ENCODE measurements around the gene RSU1. TPM values are rescaled to one million over a fixed set of nuclear protein-coding genes. Genes with fewer than 3 reads are reported as not detected.

Gene RSU1
- polyA plus RNA-seq, 4 donors, result 19.2 to 37.0 (median 21.7) TPM

- H3K4me1 ChIP-seq (ENCODE audit: control insufficient read depth in 3 of 3, insufficient read depth in 2 of 3, low read depth in 1 of 3, low read length in 2 of 3), result no peaks in the 10 kb centered on the region
- H3K27ac ChIP-seq (ENCODE audit: low read depth in 1 of 3, low read length in 2 of 3), result no peak overlapping the region
- FAIRE-seq, result no peak
- H3K4me3 ChIP-seq (ENCODE audit: low read depth in 1 of 3, low read length in 3 of 3), result no peak overlapping the region
- 86 to 91% (median 87%) methylated on average over 6 of the region's 6 CpGs for WGBS, 3 donors
- H3K27me3 ChIP-seq (ENCODE audit: control insufficient read depth in 3 of 3, insufficient read depth in 3 of 3, low read length in 3 of 3), result no peaks in the 10 kb centered on the region
- DNase-seq, result peak; percentile 27 to 32
- H3K9me3 ChIP-seq (ENCODE audit: control insufficient read depth in 2 of 2, insufficient read depth in 1 of 2, low read depth in 1 of 2, low read length in 1 of 2), result no peaks in the 10 kb centered on the region
- peaks cover 0 to 7% (median 0%) of the 10 kb centered on the region in 3 donors for H3K36me3 ChIP-seq (ENCODE audit: control insufficient read depth in 3 of 3, insufficient read depth in 2 of 3, low read depth in 1 of 3, low read length in 3 of 3)
Observed at GRCh38 chr10:16809074-16809718, 8.0 kb downstream of the RSU1 start.

DNA sequence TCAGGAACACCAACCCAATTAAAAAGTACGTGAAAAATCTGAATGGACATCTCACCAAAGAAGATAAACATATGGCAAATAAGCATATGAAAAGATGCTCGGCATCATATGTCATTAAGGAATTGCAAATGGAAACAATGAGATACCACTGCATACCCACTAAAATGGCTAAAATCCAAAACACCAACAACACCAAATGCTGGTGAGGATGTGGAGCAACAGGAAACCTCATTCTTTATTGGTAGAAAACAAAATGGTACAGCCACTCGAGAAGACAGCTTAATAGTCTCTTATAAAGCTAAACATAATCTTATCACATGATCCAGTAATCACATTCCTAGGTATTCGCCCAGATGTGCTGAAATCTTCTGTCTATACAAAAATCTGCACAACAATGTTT lies 13.1 kb downstream of the RSU1 start:
- H3K9me3 ChIP-seq (ENCODE audit: control insufficient read depth in 2 of 2, insufficient read depth in 1 of 2, low read depth in 1 of 2, low read length in 1 of 2), result no peaks in the 10 kb centered on the region
- no peaks in the 10 kb centered on the region for H3K4me1 ChIP-seq (ENCODE audit: control insufficient read depth in 3 of 3, insufficient read depth in 2 of 3, low read depth in 1 of 3, low read length in 2 of 3)
- DNase-seq, result no peak
- no peak for FAIRE-seq
- H3K4me3 ChIP-seq (ENCODE audit: low read depth in 1 of 3, low read length in 3 of 3), result no peak overlapping the region
- WGBS, 3 donors, result 91 to 92% (median 92%) methylated on average over 4 of the region's 4 CpGs
- H3K27ac ChIP-seq (ENCODE audit: low read depth in 1 of 3, low read length in 2 of 3), result no peak overlapping the region
- no peaks in the 10 kb centered on the region for H3K27me3 ChIP-seq (ENCODE audit: control insufficient read depth in 3 of 3, insufficient read depth in 3 of 3, low read length in 3 of 3)
- peaks cover 0 to 4% (median 0%) of the 10 kb centered on the region in 3 donors for H3K36me3 ChIP-seq (ENCODE audit: control insufficient read depth in 3 of 3, insufficient read depth in 2 of 3, low read depth in 1 of 3, low read length in 3 of 3)

DNA sequence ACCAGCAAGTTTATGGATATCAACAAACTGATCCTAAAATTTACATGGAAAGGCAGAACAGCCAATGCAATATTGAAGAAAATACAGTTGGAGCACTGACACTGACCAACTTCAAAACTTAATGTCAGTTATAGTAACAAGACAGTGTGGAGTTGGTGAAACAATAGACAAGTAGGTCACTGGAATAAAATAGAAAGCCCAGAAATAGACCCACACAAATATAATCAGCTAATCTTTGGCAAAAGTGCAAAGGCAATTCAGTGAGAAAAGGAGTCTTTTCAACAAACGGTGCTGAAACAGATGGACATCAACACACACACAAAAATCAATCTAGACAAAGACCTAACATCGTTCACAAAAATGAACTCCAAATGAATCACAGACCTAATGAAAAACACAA lies 13.8 kb downstream of the RSU1 start:
- Histone ChIP-seq H3K27ac (ENCODE audit: low read depth in 1 of 3, low read length in 2 of 3) (no peak overlapping the region), H3K36me3 (ENCODE audit: control insufficient read depth in 3 of 3, insufficient read depth in 2 of 3, low read depth in 1 of 3, low read length in 3 of 3) (peaks cover 0 to 4% (median 0%) of the 10 kb centered on the region in 3 donors), H3K27me3 (ENCODE audit: control insufficient read depth in 3 of 3, insufficient read depth in 3 of 3, low read length in 3 of 3) (no peaks in the 10 kb centered on the region), H3K4me1 (ENCODE audit: control insufficient read depth in 3 of 3, insufficient read depth in 2 of 3, low read depth in 1 of 3, low read length in 2 of 3) (no peaks in the 10 kb centered on the region), H3K4me3 (ENCODE audit: low read depth in 1 of 3, low read length in 3 of 3) (no peak overlapping the region), H3K9me3 (ENCODE audit: control insufficient read depth in 2 of 2, insufficient read depth in 1 of 2, low read depth in 1 of 2, low read length in 1 of 2) (no peaks in the 10 kb centered on the region)
- FAIRE-seq (no peak), DNase-seq (no peak)
- 70 to 86% (median 85%) methylated on average over 2 of the region's 2 CpGs for WGBS, 3 donors

GRCh38 chr10:16799621-16800020 lies 17.6 kb downstream of the RSU1 start:
- Histone ChIP-seq H3K4me3 (ENCODE audit: low read depth in 1 of 3, low read length in 3 of 3) (no peak overlapping the region), H3K27ac (ENCODE audit: low read depth in 1 of 3, low read length in 2 of 3) (no peak overlapping the region), H3K9me3 (ENCODE audit: control insufficient read depth in 2 of 2, insufficient read depth in 1 of 2, low read depth in 1 of 2, low read length in 1 of 2) (no peaks in the 10 kb centered on the region), H3K36me3 (ENCODE audit: control insufficient read depth in 3 of 3, insufficient read depth in 2 of 3, low read depth in 1 of 3, low read length in 3 of 3) (peaks cover 0 to 3% (median 0%) of the 10 kb centered on the region in 3 donors), H3K27me3 (ENCODE audit: control insufficient read depth in 3 of 3, insufficient read depth in 3 of 3, low read length in 3 of 3) (no peaks in the 10 kb centered on the region), H3K4me1 (ENCODE audit: control insufficient read depth in 3 of 3, insufficient read depth in 2 of 3, low read depth in 1 of 3, low read length in 2 of 3) (no peaks in the 10 kb centered on the region)
- DNase-seq, result no peak
- no peak for FAIRE-seq
- WGBS, 3 donors, result 74 to 92% (median 90%) methylated on average over 8 of the region's 8 CpGs

DNA sequence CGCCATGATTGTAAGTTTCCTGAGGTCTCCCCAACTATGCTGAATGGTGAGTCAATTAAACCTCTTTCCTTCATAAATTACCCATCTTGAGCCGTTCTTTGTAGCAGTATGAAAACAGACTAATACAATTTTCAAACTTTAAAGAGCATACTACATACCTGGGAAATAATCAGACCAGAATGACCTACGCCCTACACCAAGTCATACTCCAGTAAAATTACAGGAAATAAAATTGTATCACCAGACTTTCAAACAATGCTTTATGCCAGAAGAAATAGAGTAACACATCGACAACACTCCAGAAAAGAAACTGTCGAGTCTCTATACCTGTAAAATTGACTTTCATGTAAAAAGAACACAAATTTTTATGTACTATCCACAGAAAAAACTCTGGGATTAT lies 18.7 kb downstream of the RSU1 start:
- Histone ChIP-seq H3K9me3 (ENCODE audit: control insufficient read depth in 2 of 2, insufficient read depth in 1 of 2, low read depth in 1 of 2, low read length in 1 of 2) (no peaks in the 10 kb centered on the region), H3K36me3 (ENCODE audit: control insufficient read depth in 3 of 3, insufficient read depth in 2 of 3, low read depth in 1 of 3, low read length in 3 of 3) (peaks cover 0 to 3% (median 0%) of the 10 kb centered on the region in 3 donors), H3K27me3 (ENCODE audit: control insufficient read depth in 3 of 3, insufficient read depth in 3 of 3, low read length in 3 of 3) (no peaks in the 10 kb centered on the region), H3K4me1 (ENCODE audit: control insufficient read depth in 3 of 3, insufficient read depth in 2 of 3, low read depth in 1 of 3, low read length in 2 of 3) (no peaks in the 10 kb centered on the region), H3K4me3 (ENCODE audit: low read depth in 1 of 3, low read length in 3 of 3) (no peak overlapping the region), H3K27ac (ENCODE audit: low read depth in 1 of 3, low read length in 2 of 3) (no peak overlapping the region)
- DNase-seq (no peak), FAIRE-seq (no peak)
- 94 to 96% (median 95%) methylated on average over 5 of the region's 5 CpGs for WGBS, 3 donors

GRCh38 chr10:16795410-16796073 lies 21.7 kb downstream of the RSU1 start:
- Histone ChIP-seq H3K27me3 (ENCODE audit: control insufficient read depth in 3 of 3, insufficient read depth in 3 of 3, low read length in 3 of 3) (no peaks in the 10 kb centered on the region), H3K4me3 (ENCODE audit: low read depth in 1 of 3, low read length in 3 of 3) (no peak overlapping the region), H3K27ac (ENCODE audit: low read depth in 1 of 3, low read length in 2 of 3) (no peak overlapping the region), H3K4me1 (ENCODE audit: control insufficient read depth in 3 of 3, insufficient read depth in 2 of 3, low read depth in 1 of 3, low read length in 2 of 3) (no peaks in the 10 kb centered on the region), H3K9me3 (ENCODE audit: control insufficient read depth in 2 of 2, insufficient read depth in 1 of 2, low read depth in 1 of 2, low read length in 1 of 2) (no peaks in the 10 kb centered on the region), H3K36me3 (ENCODE audit: control insufficient read depth in 3 of 3, insufficient read depth in 2 of 3, low read depth in 1 of 3, low read length in 3 of 3) (peaks cover 0 to 3% (median 0%) of the 10 kb centered on the region in 3 donors)
- FAIRE-seq (no peak), DNase-seq (no peak)
- 76 to 94% (median 92%) methylated on average over 9 of the region's 9 CpGs for WGBS, 3 donors

- Histone ChIP-seq H3K4me1 (ENCODE audit: control insufficient read depth in 3 of 3, insufficient read depth in 2 of 3, low read depth in 1 of 3, low read length in 2 of 3) (no peaks in the 10 kb centered on the region), H3K4me3 (ENCODE audit: low read depth in 1 of 3, low read length in 3 of 3) (no peak overlapping the region), H3K27ac (ENCODE audit: low read depth in 1 of 3, low read length in 2 of 3) (no peak overlapping the region), H3K36me3 (ENCODE audit: control insufficient read depth in 3 of 3, insufficient read depth in 2 of 3, low read depth in 1 of 3, low read length in 3 of 3) (peaks cover 0 to 3% (median 0%) of the 10 kb centered on the region in 3 donors), H3K9me3 (ENCODE audit: control insufficient read depth in 2 of 2, insufficient read depth in 1 of 2, low read depth in 1 of 2, low read length in 1 of 2) (no peaks in the 10 kb centered on the region), H3K27me3 (ENCODE audit: control insufficient read depth in 3 of 3, insufficient read depth in 3 of 3, low read length in 3 of 3) (no peaks in the 10 kb centered on the region)
- WGBS, 3 donors, result 93 to 94% (median 94%) methylated on average over 1 of the region's 1 CpG
- DNase-seq (no peak), FAIRE-seq (no peak)
Observed at GRCh38 chr10:16794005-16794404, 23.2 kb downstream of the RSU1 start.

- 81 to 95% (median 94%) methylated on average over 8 of the region's 8 CpGs for WGBS, 3 donors
- H3K4me1 ChIP-seq (ENCODE audit: control insufficient read depth in 3 of 3, insufficient read depth in 2 of 3, low read depth in 1 of 3, low read length in 2 of 3), result no peaks in the 10 kb centered on the region
- H3K9me3 ChIP-seq (ENCODE audit: control insufficient read depth in 2 of 2, insufficient read depth in 1 of 2, low read depth in 1 of 2, low read length in 1 of 2), result no peaks in the 10 kb centered on the region
- peaks cover 0 to 7% (median 0%) of the 10 kb centered on the region in 3 donors for H3K36me3 ChIP-seq (ENCODE audit: control insufficient read depth in 3 of 3, insufficient read depth in 2 of 3, low read depth in 1 of 3, low read length in 3 of 3)
- FAIRE-seq (no peak), DNase-seq (no peak)
- no peak overlapping the region for H3K4me3 ChIP-seq (ENCODE audit: low read depth in 1 of 3, low read length in 3 of 3)
- no peaks in the 10 kb centered on the region for H3K27me3 ChIP-seq (ENCODE audit: control insufficient read depth in 3 of 3, insufficient read depth in 3 of 3, low read length in 3 of 3)
- H3K27ac ChIP-seq (ENCODE audit: low read depth in 1 of 3, low read length in 2 of 3), result no peak overlapping the region
Observed at GRCh38 chr10:16792675-16793074, 24.5 kb downstream of the RSU1 start.
